Activated T-cell treated with anti-CD3 and anti-CD28 coated beads for 1 hour (primary cell): ENCODE results near the gene GMDS.

Experiments used
- DNase-seq: peaks from one replicate; pipeline ENCODE4 v3.0.0-alpha.2; 2020; ENCODE audit warnings: low read depth

GMDS gene

GRCh38 chr6:2035826-2036709, 209.3 kb downstream of the GMDS start:
- no peak for DNase-seq

- DNase-seq = no peak
These were observed 210.4 kb downstream of the GMDS start for GRCh38 chr6:2035046-2035445.

GRCh38 chr6:2034256-2034655, 211.1 kb downstream of the GMDS start:
- no peak for DNase-seq

GRCh38 chr6:2033544-2033943, 211.9 kb downstream of the GMDS start:
- no peak for DNase-seq

- DNase-seq = no peak
These were observed 214.6 kb downstream of the GMDS start for GRCh38 chr6:2030682-2031244.

GRCh38 chr6:2029952-2030351, 215.5 kb downstream of the GMDS start:
- no peak for DNase-seq

GRCh38 chr6:2029130-2029794, 216.1 kb downstream of the GMDS start:
- no peak for DNase-seq

GRCh38 chr6:2028457-2029038, 216.9 kb downstream of the GMDS start:
- DNase-seq = no peak

- no peak for DNase-seq
These were observed 219.3 kb downstream of the GMDS start for GRCh38 chr6:2026133-2026532.

GRCh38 chr6:2021713-2022125, 223.7 kb downstream of the GMDS start:
- no peak for DNase-seq

- DNase-seq = no peak
These were observed 224.5 kb downstream of the GMDS start for GRCh38 chr6:2020909-2021308.

GRCh38 chr6:2019051-2019450, 226.4 kb downstream of the GMDS start:
- DNase-seq = no peak

- no peak for DNase-seq
These were observed 229.4 kb downstream of the GMDS start for GRCh38 chr6:2016040-2016439.

- DNase-seq = no peak
These were observed 236.9 kb downstream of the GMDS start for GRCh38 chr6:2008383-2008976.

GRCh38 chr6:2007165-2007564, 238.2 kb downstream of the GMDS start:
- no peak for DNase-seq

GRCh38 chr6:2004888-2005287, 240.5 kb downstream of the GMDS start:
- DNase-seq = no peak

GRCh38 chr6:2000962-2001361, 244.4 kb downstream of the GMDS start:
- no peak for DNase-seq

- no peak for DNase-seq
These were observed 247.7 kb downstream of the GMDS start for GRCh38 chr6:1997702-1998101.

GRCh38 chr6:1995636-1996035, 249.8 kb downstream of the GMDS start:
- DNase-seq = no peak

GRCh38 chr6:1993042-1993441, 252.4 kb downstream of the GMDS start:
- no peak for DNase-seq

GRCh38 chr6:1991332-1991878, 254.0 kb downstream of the GMDS start:
- no peak for DNase-seq

GRCh38 chr6:1988843-1989242, 256.6 kb downstream of the GMDS start:
- no peak for DNase-seq
